ENCODE results near the gene SFXN4. TPM values are rescaled to one million over a fixed set of nuclear protein-coding genes. Genes with fewer than 3 reads are reported as not detected.

The SFXN4 gene
- total RNA-seq, 2 donors from 2014 or later, result 9.5 to 16.1 TPM

- DNase-seq (ENCODE audit: low spot score), result no peak
- no peak for ATAC-seq (ENCODE audit: insufficient number of reproducible peaks, low FRiP score, low read depth)
- Histone ChIP-seq H3K27me3 (replicated peaks; ENCODE audit: insufficient read depth) (no peaks in the 10 kb centered on the region), H3K9me3 (no peaks in the 10 kb centered on the region), H3K36me3 (no peaks in the 10 kb centered on the region), H3K27ac (no peak overlapping the region), H3K4me1 (ENCODE audit: control insufficient read depth in 1 of 2, low read depth in 2 of 2) (no peaks in the 10 kb centered on the region), H3K4me3 (no peak overlapping the region)
- TF ChIP-seq CTCF (IDR thresholded peaks at IDR 0.05), result no peak
Measured at GRCh38 chr10:119198438-119198837, 32.9 kb upstream of the SFXN4 start.

- H3K27ac ChIP-seq, result no peak overlapping the region
- no peaks in the 10 kb centered on the region for H3K27me3 ChIP-seq (replicated peaks; ENCODE audit: insufficient read depth)
- ATAC-seq (ENCODE audit: insufficient number of reproducible peaks, low FRiP score, low read depth) (no peak), DNase-seq (ENCODE audit: low spot score) (no peak)
- TF ChIP-seq CTCF (IDR thresholded peaks at IDR 0.05), result no peak
- no peaks in the 10 kb centered on the region for H3K36me3 ChIP-seq
- H3K4me1 ChIP-seq (ENCODE audit: control insufficient read depth in 1 of 2, low read depth in 2 of 2), result no peaks in the 10 kb centered on the region
- no peaks in the 10 kb centered on the region for H3K9me3 ChIP-seq
- H3K4me3 ChIP-seq, result no peak overlapping the region
Measured at GRCh38 chr10:119197921-119198320, 32.4 kb upstream of the SFXN4 start.

GRCh38 chr10:119191881-119192280, 26.4 kb upstream of the SFXN4 start:
- DNase-seq (ENCODE audit: low spot score), result no peak
- no peak overlapping the region for H3K27ac ChIP-seq
- no peaks in the 10 kb centered on the region for H3K4me1 ChIP-seq (ENCODE audit: control insufficient read depth in 1 of 2, low read depth in 2 of 2)
- H3K27me3 ChIP-seq (replicated peaks; ENCODE audit: insufficient read depth), result no peaks in the 10 kb centered on the region
- no peak for ATAC-seq (ENCODE audit: insufficient number of reproducible peaks, low FRiP score, low read depth)
- no peak overlapping the region for H3K4me3 ChIP-seq
- H3K9me3 ChIP-seq, result no peaks in the 10 kb centered on the region
- H3K36me3 ChIP-seq, result no peaks in the 10 kb centered on the region
- TF ChIP-seq CTCF (IDR thresholded peaks at IDR 0.05), result no peak

- ATAC-seq (ENCODE audit: insufficient number of reproducible peaks, low FRiP score, low read depth) (no peak), DNase-seq (ENCODE audit: low spot score) (no peak)
- Histone ChIP-seq H3K36me3 (no peaks in the 10 kb centered on the region), H3K9me3 (no peaks in the 10 kb centered on the region), H3K4me3 (no peak overlapping the region), H3K27me3 (replicated peaks; ENCODE audit: insufficient read depth) (no peaks in the 10 kb centered on the region), H3K4me1 (ENCODE audit: control insufficient read depth in 1 of 2, low read depth in 2 of 2) (no peaks in the 10 kb centered on the region), H3K27ac (no peak overlapping the region)
- no peak for TF ChIP-seq CTCF (IDR thresholded peaks at IDR 0.05)
Measured at GRCh38 chr10:119190954-119191785, 25.7 kb upstream of the SFXN4 start.

GRCh38 chr10:119190353-119190752, 24.8 kb upstream of the SFXN4 start:
- ATAC-seq (ENCODE audit: insufficient number of reproducible peaks, low FRiP score, low read depth), result no peak
- no peak overlapping the region for H3K27ac ChIP-seq
- no peaks in the 10 kb centered on the region for H3K4me1 ChIP-seq (ENCODE audit: control insufficient read depth in 1 of 2, low read depth in 2 of 2)
- no peak overlapping the region for H3K4me3 ChIP-seq
- H3K9me3 ChIP-seq, result no peaks in the 10 kb centered on the region
- no peak for DNase-seq (ENCODE audit: low spot score)
- no peaks in the 10 kb centered on the region for H3K36me3 ChIP-seq
- no peak for TF ChIP-seq CTCF (IDR thresholded peaks at IDR 0.05)
- H3K27me3 ChIP-seq (replicated peaks; ENCODE audit: insufficient read depth), result no peaks in the 10 kb centered on the region
